Stimulated activated CD8-positive, alpha-beta memory T cell treated with anti-CD3 and anti-CD28 coated beads, Interleukin-4, amount 100 ng/mL, for 48 hours (primary cell): ENCODE data around the gene HPGD.

Experiments
- DNase-seq: peaks from one replicate; pipeline ENCODE4 v3.0.0-alpha.2; 2020

The HPGD gene

DNA sequence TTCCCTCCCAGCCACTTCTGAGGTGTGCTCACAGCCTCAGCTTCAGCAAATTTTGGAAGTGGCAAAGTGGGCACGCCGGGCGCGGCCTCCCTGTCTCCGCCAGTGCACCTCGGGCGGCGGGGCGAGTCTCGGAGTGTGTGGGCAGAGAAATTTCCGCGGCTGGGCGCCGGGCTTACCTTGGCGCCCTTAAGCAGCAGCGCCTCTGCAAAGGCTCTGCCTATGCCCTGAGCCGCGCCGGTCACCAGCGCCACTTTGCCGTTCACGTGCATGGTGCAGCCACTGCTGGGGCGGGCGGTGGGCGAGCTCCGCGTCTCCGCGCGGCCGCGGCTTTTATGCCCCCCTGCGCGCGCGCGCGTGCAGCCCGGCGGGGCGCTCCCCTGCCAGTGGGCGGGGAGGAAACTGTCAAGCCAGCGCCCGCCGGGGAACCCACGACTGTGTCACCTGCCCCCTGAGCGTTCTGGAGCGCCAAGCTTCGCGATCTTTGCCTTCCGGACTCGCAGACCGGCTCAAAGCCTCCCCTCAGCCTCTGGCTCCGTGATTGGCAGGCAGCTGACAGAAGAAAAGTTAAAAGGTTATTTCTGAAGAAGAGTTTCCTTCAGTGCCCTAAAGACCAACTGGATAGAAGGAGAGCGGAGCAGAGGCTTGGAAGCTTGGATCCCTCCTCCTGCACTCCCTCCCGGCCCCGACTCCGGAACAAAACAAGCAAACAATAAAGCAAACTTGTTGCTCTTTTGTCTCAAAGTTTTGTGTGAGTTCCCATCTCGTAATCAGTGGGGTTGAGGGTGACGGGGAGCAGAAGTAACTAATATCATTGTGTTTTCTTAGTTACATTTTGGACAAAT is at the start of gene HPGD:
Gene HPGD, minus strand, starts transcription at position 306 of the 842 bp plus-strand sequence. Its CDS starts 37 bp downstream, at position 269.
- peak; percentile 74 for DNase-seq

- no peak for DNase-seq
Measured at GRCh38 chr4:174564529-174564928, 42.2 kb upstream of the HPGD start.

- DNase-seq: no peak
Measured at GRCh38 chr4:174563399-174563798, 41.1 kb upstream of the HPGD start.

- no peak for DNase-seq
Measured at GRCh38 chr4:174561560-174561959, 39.3 kb upstream of the HPGD start.

DNA sequence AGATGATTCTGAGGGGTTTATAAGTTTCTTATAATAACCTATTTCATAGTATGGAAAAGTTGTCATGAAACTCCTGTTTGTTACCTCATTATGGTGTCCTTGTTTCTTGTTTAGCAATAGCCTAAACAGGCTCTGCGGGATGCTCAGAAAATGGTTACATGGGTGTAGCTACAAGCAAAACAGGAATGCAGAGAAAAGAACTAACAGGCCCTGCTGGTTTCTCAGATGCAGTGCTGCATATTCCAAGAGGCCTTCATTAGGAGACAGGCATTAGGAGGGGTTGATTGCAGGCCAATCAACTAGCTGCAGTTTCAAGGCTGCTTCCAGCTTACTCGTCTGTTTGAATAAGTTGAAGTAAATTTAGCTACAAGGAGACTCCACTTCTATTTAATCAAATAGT is 37.6 kb upstream of the HPGD start:
- DNase-seq: no peak

- DNase-seq: no peak
Measured at GRCh38 chr4:174555789-174556630, 33.7 kb upstream of the HPGD start.

DNA sequence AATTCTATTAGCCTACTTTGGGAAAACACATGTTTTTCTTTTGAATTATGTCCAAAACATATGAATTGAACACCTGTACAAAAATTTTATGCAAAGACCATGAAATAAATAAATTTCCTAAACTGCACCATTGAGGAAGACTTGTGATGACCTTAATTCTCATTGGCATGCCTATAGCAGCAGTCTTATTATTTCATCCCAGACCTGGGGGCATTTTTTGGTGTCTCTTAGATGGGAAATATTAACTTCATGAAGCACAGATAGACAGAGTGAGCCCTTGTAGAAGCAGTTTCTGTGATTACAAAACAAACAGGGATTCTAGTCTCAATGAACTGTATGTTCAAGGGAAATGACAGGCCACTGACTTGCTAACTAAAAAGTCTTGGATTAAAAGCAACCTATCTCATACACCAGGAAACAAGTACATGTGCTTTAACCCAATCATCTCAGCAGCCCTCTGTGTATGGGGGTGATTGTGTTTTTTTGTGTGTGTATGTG is 32.0 kb upstream of the HPGD start:
- DNase-seq: no peak

GRCh38 chr4:174553828-174554227 is 31.5 kb upstream of the HPGD start:
- DNase-seq: no peak

DNA sequence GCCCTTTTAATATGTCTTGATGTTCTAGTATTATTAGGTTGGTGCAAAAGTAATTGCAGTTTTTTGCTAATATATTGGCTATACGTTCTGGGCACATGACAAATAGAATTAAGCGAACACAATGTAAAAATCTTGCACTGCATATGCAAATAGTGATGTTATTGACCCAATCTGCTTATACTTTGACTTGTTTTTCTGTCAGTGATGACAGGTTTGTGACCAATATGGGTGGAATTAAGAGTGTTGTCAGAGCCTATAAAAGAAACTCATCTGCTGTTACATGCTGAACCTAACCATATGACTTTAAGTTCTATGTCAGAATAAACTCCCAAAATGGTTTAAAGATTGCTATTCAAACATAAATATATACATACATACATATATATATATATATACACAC is 30.7 kb upstream of the HPGD start:
- DNase-seq: no peak

- DNase-seq: no peak
Measured at GRCh38 chr4:174550541-174550940, 28.3 kb upstream of the HPGD start.

- DNase-seq: no peak
Measured at GRCh38 chr4:174549721-174550120, 27.4 kb upstream of the HPGD start.

- no peak for DNase-seq
Measured at GRCh38 chr4:174545268-174545667, 23.0 kb upstream of the HPGD start.

DNA sequence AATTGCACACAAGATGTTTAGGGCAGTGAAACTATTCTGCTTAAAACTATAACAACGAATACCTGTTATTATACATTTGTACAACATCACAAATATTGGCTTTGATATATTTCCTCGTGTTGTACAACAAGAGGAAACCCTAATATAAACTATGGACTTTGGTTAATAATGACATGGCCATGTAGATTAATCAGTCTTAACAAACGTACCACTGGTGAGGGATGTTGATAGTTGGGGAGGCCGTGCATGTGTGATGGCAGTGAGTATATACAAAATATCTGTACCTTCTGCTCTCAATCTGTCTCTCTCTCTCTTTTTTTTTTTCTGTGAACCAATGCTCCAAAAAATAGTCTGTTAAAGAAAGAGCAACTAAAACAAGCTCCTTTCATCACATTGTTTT is 22.2 kb upstream of the HPGD start:
- no peak for DNase-seq

DNA sequence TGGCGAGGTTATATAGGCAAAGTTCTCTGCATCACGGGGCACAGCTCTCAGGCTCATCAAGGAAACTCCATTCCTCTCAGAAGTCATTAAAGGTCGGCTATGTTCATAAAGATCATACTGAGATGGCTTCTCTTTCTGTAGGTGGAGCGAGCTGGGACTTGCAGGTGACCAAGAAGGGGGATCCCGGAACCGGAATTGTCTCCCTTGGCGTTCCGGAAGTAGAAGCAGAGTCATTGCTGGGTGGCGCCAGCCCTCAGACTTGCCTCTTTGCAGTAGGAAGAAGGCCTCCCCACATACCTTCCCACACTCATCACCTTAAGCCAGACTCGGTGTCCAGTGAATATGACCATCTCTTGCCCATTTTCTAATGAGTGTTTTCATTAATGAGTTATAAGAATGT is 17.9 kb upstream of the HPGD start:
- no peak for DNase-seq

- no peak for DNase-seq
Measured at GRCh38 chr4:174539571-174539970, 17.3 kb upstream of the HPGD start.

GRCh38 chr4:174538876-174539250 is 16.6 kb upstream of the HPGD start:
- DNase-seq: no peak

DNA sequence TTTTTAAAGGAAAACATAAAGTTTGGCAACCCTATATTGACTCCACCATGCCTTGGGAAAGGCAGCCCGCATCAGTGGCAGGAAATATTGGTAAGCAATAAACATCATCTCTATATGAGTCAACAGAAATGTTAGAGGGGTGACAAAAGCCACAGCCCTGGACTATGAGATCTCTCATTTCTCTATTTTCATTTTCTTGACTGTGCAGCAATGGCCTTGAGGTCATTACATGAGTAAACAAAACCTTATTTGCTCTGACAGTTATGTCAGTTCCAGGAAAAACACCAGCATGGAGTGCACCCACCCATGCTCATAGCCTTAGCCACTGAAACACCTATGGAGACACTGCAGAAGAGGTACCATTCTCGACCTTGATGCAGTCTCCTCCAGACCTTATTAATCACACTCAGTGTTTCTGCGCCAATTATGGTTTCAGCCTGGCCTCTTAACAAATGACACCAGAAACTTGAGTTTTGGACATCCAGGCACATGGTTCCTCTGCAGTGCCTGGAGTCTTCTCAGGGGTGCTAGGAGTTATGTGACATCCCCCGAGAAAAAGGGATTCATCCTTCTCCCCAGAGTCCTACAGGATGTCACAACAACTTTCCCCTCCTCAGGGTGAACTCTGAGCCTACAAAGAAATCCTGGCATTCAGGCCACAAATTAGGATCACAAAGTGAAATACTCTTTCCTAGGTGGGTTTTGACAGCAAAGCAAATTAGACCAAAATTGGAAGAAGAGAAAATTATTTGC is 16.0 kb upstream of the HPGD start:
- no peak for DNase-seq

DNA sequence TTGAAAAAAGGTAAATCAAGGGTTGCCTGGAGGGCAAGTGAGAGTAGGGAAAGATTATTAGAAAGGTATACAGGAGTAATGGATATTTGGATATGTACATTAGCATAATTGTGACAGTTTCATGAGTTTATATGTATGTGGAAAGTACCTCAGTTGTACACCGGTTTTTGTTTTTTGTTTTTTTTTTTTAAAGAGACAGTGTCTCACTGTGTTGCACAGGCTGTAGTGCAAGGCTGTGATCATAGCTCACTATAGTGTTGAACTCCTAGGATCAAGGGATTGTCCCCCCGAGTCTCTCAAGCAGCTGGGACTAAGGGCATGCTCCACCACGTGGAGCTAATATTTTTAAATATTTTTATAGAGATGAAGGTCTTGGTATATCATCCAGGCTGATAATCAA is 15.3 kb upstream of the HPGD start:
- DNase-seq: no peak

DNA sequence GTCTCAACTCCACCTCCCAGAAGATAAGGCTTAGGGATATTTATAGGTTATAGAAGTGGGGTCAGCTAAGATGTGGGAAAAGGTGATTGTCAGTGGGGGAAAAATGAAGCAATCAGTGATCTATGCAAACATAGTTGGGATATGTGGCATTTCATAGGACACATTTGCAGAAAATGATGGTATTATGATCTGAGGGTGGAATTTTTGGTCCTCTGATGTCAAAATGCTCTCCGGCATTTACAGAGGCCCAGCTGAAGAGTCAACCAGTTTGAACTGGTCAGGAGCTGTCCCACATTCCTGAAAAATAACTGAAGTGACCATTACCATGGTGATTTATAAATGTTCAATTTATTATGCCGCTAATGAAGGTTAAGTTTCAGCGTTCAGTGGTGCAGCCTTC is 12.2 kb upstream of the HPGD start:
- DNase-seq: no peak

DNA sequence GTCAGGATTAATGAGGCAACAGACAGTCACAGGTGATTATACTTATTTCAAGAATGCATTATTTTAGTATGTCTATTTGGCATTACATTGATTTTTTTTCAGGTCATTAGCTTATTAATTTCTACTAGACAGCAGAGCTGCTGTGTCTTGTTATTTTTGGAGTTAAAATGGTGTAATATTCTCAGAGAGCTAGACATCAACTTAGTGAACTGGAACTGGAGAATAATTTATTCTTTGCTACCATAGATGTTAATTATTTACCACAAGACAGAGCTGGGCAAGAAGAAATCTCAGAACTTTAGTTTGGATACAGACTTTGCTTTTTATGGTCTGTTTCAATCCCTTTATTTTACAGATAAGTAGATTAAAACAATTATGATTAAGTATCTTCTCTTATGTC is 10.2 kb upstream of the HPGD start:
- DNase-seq: no peak

DNA sequence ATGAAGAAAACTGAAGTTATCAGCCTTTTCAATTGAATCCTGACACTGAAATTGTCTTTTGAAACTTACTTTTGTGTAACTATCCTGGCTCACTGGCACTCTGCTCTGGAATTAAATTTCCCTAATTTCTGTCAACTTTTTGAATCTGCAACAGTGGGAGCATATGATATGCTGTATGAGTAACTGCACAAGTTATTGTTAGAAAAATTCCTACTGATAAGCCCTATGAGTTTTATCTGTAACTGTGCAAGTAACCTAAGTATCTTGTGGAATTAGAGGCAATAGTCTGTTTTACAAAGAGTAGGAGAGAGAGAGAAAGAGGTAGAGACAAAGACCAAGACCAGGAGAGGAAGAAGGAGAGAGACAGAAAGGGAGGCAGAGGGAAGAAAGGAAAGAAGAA is 9.2 kb upstream of the HPGD start:
- DNase-seq: no peak

DNA sequence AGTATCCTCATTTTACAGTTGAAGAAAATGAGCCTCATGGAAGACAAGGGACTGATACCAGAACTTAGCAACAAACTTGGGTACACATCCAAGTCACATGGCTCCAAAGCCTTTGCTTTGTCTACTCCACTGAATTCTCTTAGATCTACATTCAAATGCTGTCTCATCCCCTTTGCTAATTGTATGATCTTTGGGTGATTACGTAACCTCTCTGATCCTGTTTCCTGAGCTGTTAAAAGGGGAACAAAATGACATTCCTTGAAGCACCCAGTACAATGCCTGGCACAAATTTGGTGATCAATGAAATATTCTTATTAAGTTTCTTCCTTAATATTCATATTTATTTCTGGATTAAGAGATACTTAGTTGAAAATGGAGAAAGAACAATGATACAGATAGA is 5.9 kb upstream of the HPGD start:
- no peak for DNase-seq

DNA sequence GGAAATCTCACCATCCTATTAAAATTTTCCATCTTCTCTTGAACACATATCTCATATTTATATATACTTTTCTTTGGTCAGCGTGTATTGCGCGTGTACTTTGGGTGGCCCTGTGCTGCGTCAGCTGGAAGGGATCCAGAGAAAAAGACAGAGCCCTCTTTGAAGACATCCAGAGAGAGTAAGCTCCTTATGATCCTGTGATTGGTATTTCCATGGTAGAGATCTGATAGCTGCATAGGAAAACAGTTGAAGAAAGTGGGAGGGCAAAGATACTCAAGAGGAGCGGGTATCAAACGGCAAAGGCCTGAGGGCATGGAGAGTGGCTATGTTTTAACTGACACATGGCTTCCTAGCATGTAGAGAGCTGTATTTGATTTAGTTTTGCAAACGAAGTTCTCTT is 4.4 kb upstream of the HPGD start:
- no peak for DNase-seq
